ENCODE results near the gene TAF13.
A peak's percentile ranks its signal among the peaks of the same experiment; 100 is the strongest.
"Not testable (repeated sequence)": the region's sequence is repeated elsewhere in the genome, so short reads cannot be mapped to it uniquely, and the experiment has no call there.

Gene TAF13

GRCh38 chr1:109040627-109040988 is 35.2 kb downstream of the TAF13 start:
- peaks cover 26% of the 10 kb centered on the region for H3K79me2 ChIP-seq (ENCODE audit: low read length)
- H3K9me3 ChIP-seq (ENCODE audit: insufficient read depth, low read length): no peaks in the 10 kb centered on the region
- no peak overlapping the region for H2AFZ ChIP-seq (ENCODE audit: low read depth, low read length)
- H3K9ac ChIP-seq (ENCODE audit: low read length): peak overlapping the region; percentile 75
- peak overlapping the region; percentile 76 for H3K4me2 ChIP-seq (ENCODE audit: low read length)
- no peaks in the 10 kb centered on the region for H3K36me3 ChIP-seq (replicated peaks; ENCODE audit: low read depth, low read length)
- no peak for TF ChIP-seq EZH2phosphoT487 (IDR thresholded peaks at IDR 0.05; ENCODE audit: low read depth)
- no peak for TF ChIP-seq CTCF (IDR thresholded peaks at IDR 0.05; ENCODE audit: low read depth, low read length)
- H3K27me3 ChIP-seq (ENCODE audit: low read depth, low read length): no peaks in the 10 kb centered on the region
- peak overlapping the region; percentile 95 for H3K4me3 ChIP-seq (ENCODE audit: low read length)
- no peaks in the 10 kb centered on the region for H4K20me1 ChIP-seq (ENCODE audit: insufficient read depth, low read length)
- H3K4me1 ChIP-seq (ENCODE audit: low read length): peaks cover 6% of the 10 kb centered on the region
- no peak overlapping the region for H3K27ac ChIP-seq (ENCODE audit: low read length)

GRCh38 chr1:109034382-109034781 is 41.4 kb downstream of the TAF13 start:
- Histone ChIP-seq H3K27ac (ENCODE audit: low read length) (no peak overlapping the region), H2AFZ (ENCODE audit: low read depth, low read length) (no peak overlapping the region), H3K9me3 (ENCODE audit: insufficient read depth, low read length) (no peaks in the 10 kb centered on the region), H3K79me2 (ENCODE audit: low read length) (peaks cover 8% of the 10 kb centered on the region), H3K9ac (ENCODE audit: low read length) (no peak overlapping the region), H3K4me1 (ENCODE audit: low read length) (no peaks in the 10 kb centered on the region), H3K36me3 (replicated peaks; ENCODE audit: low read depth, low read length) (no peaks in the 10 kb centered on the region), H4K20me1 (ENCODE audit: insufficient read depth, low read length) (no peaks in the 10 kb centered on the region), H3K4me2 (ENCODE audit: low read length) (no peak overlapping the region), H3K4me3 (ENCODE audit: low read length) (no peak overlapping the region), H3K27me3 (ENCODE audit: low read depth, low read length) (no peaks in the 10 kb centered on the region)
- TF ChIP-seq EZH2phosphoT487 (IDR thresholded peaks at IDR 0.05; ENCODE audit: low read depth): no peak
- no peak for TF ChIP-seq CTCF (IDR thresholded peaks at IDR 0.05; ENCODE audit: low read depth, low read length)

GRCh38 chr1:109029493-109029892 is 46.3 kb downstream of the TAF13 start:
- H3K4me2 ChIP-seq (ENCODE audit: low read length); H3K27ac ChIP-seq (ENCODE audit: low read length); H3K9me3 ChIP-seq (ENCODE audit: insufficient read depth, low read length); H3K9ac ChIP-seq (ENCODE audit: low read length); H3K27me3 ChIP-seq (ENCODE audit: low read depth, low read length); H3K4me1 ChIP-seq (ENCODE audit: low read length); H3K36me3 ChIP-seq (replicated peaks; ENCODE audit: low read depth, low read length); H3K79me2 ChIP-seq (ENCODE audit: low read length); H4K20me1 ChIP-seq (ENCODE audit: insufficient read depth, low read length); H2AFZ ChIP-seq (ENCODE audit: low read depth, low read length); H3K4me3 ChIP-seq (ENCODE audit: low read length): not testable (repeated sequence)

- H3K27me3 ChIP-seq (ENCODE audit: low read depth, low read length): no peaks in the 10 kb centered on the region
- H3K4me3 ChIP-seq (ENCODE audit: low read length): no peak overlapping the region
- no peak overlapping the region for H3K27ac ChIP-seq (ENCODE audit: low read length)
- no peak overlapping the region for H2AFZ ChIP-seq (ENCODE audit: low read depth, low read length)
- no peaks in the 10 kb centered on the region for H3K36me3 ChIP-seq (replicated peaks; ENCODE audit: low read depth, low read length)
- no peaks in the 10 kb centered on the region for H4K20me1 ChIP-seq (ENCODE audit: insufficient read depth, low read length)
- no peaks in the 10 kb centered on the region for H3K4me1 ChIP-seq (ENCODE audit: low read length)
- TF ChIP-seq CTCF (IDR thresholded peaks at IDR 0.05; ENCODE audit: low read depth, low read length) (no peak), EZH2phosphoT487 (IDR thresholded peaks at IDR 0.05; ENCODE audit: low read depth) (no peak)
- H3K4me2 ChIP-seq (ENCODE audit: low read length): no peak overlapping the region
- no peak overlapping the region for H3K9ac ChIP-seq (ENCODE audit: low read length)
- no peaks in the 10 kb centered on the region for H3K9me3 ChIP-seq (ENCODE audit: insufficient read depth, low read length)
- H3K79me2 ChIP-seq (ENCODE audit: low read length): no peaks in the 10 kb centered on the region
Observed at GRCh38 chr1:109027841-109028240, 48.0 kb downstream of the TAF13 start.

- no peaks in the 10 kb centered on the region for H4K20me1 ChIP-seq (ENCODE audit: insufficient read depth, low read length)
- H3K27me3 ChIP-seq (ENCODE audit: low read depth, low read length): no peaks in the 10 kb centered on the region
- no peaks in the 10 kb centered on the region for H3K36me3 ChIP-seq (replicated peaks; ENCODE audit: low read depth, low read length)
- no peak overlapping the region for H3K9ac ChIP-seq (ENCODE audit: low read length)
- TF ChIP-seq CTCF (IDR thresholded peaks at IDR 0.05; ENCODE audit: low read depth, low read length): no peak
- no peak for TF ChIP-seq EZH2phosphoT487 (IDR thresholded peaks at IDR 0.05; ENCODE audit: low read depth)
- no peaks in the 10 kb centered on the region for H3K79me2 ChIP-seq (ENCODE audit: low read length)
- H3K4me1 ChIP-seq (ENCODE audit: low read length): no peaks in the 10 kb centered on the region
- no peak overlapping the region for H3K27ac ChIP-seq (ENCODE audit: low read length)
- H2AFZ ChIP-seq (ENCODE audit: low read depth, low read length): no peak overlapping the region
- H3K4me2 ChIP-seq (ENCODE audit: low read length): no peak overlapping the region
- no peaks in the 10 kb centered on the region for H3K9me3 ChIP-seq (ENCODE audit: insufficient read depth, low read length)
- H3K4me3 ChIP-seq (ENCODE audit: low read length): no peak overlapping the region
Observed at GRCh38 chr1:109025694-109026093, 50.1 kb downstream of the TAF13 start.

Data from OCI-LY3 (cell line).